Endothelial cell of umbilical vein (primary cell): ENCODE data around the gene UBE2D2. TPM values are rescaled to one million over a fixed set of nuclear protein-coding genes. Genes with fewer than 3 reads are reported as not detected.

Source experiments
- BruUV-seq: library from RNA; stranded (reverse); fragments of 400-500 nt; replicated peaks from 2 replicates; lab custom pipeline; 2021; lab: Mats Ljungman, UMichigan
- CTCF ChIA-PET: fragments of 300-600, 350-600 bp; sonication (Branson Sonifier 250); formaldehyde crosslinking; loops from one replicate; lab custom pipeline; 2021; ENCODE audit warnings: antibody characterized with exemption, inconsistent platforms; lab: Charles Lee
- POLR2A ChIA-PET: fragments of 300-600, 350-600 bp; sonication (Branson Sonifier 250); formaldehyde crosslinking; loops from one replicate; lab custom pipeline; 2021; ENCODE audit warnings: antibody characterized with exemption, inconsistent platforms; lab: Charles Lee
- DNase-seq: peaks from one replicate; pipeline ENCODE4 v3.0.0-alpha.2; 2011; ENCODE audit warnings: low read depth, low spot score
- FAIRE-seq: peaks from 2 replicates; lab custom pipeline; 2011; peaks lifted over from hg19 to GRCh38; lab: Jason Lieb, UNC
- H2AFZ ChIP-seq: 2 replicates; pipeline ENCODE4 v1.6.0; 2012; ENCODE audit warnings: low read depth, low read length, control low read depth, inconsistent platforms
- H3K27ac ChIP-seq: 2 replicates; pipeline ENCODE4 v1.5.1; 2011; ENCODE audit warnings: low read depth, mild to moderate bottlenecking, control low read depth, low read length, moderate library complexity; ENCODE audit not compliant: insufficient read depth
- H3K27me3 ChIP-seq, 2 experiments: 2 replicates each; pipeline versions ENCODE4 v1.6.0 to v1.6.1; 2011; ENCODE audit warnings: low read length in 2 of 2, mixed read lengths in 1 of 2; ENCODE audit not compliant: control insufficient read depth in 2 of 2, insufficient read depth in 2 of 2
- H3K36me3 ChIP-seq, 2 experiments: 2 replicates in 1 of 2; 3 replicates in 1 of 2; pipeline ENCODE4 v1.5.1; 2011; ENCODE audit warnings: low read length in 2 of 2, mild to moderate bottlenecking in 1 of 2, moderate library complexity in 1 of 2; ENCODE audit not compliant: control insufficient read depth in 2 of 2, insufficient read depth in 2 of 2; ENCODE audit errors: extremely low read depth in 1 of 2
- H3K4me1 ChIP-seq: 3 replicates; pipeline ENCODE4 v1.5.1; 2011; ENCODE audit warnings: mild to moderate bottlenecking, low read length; ENCODE audit not compliant: control insufficient read depth, insufficient read depth; ENCODE audit errors: extremely low read depth
- H3K4me2 ChIP-seq: 2 replicates; pipeline ENCODE4 v1.6.1; 2011; ENCODE audit warnings: low read length, control low read depth, mixed read lengths; ENCODE audit not compliant: insufficient read depth
- H3K4me3 ChIP-seq, 3 experiments: fragments of 200-600 bp in 1 of 3; sonication (generic), shearing (Covaris generic) in 1 of 3; replicated peaks in 1 of 3; 2 replicates each; pipeline ENCODE4 v1.5.1; 2011 to 2016; ENCODE audit warnings: control low read depth in 3 of 3, low read length in 3 of 3, mild to moderate bottlenecking in 2 of 3, inconsistent platforms in 1 of 3, low read depth in 1 of 3, moderate library complexity in 1 of 3; ENCODE audit not compliant: insufficient read depth in 1 of 3
- H3K79me2 ChIP-seq: 2 replicates; pipeline ENCODE4 v1.6.0; 2012; ENCODE audit warnings: low read length, inconsistent platforms; ENCODE audit not compliant: control insufficient read depth, insufficient read depth
- H3K9ac ChIP-seq: replicated peaks from 2 replicates; pipeline ENCODE3; 2011; ENCODE audit warnings: low read length, control low read depth; ENCODE audit not compliant: insufficient read depth; ENCODE audit errors: extremely low read depth
- H3K9me1 ChIP-seq: replicated peaks from 3 replicates; pipeline ENCODE4 v1.6.0; 2011; ENCODE audit warnings: mild to moderate bottlenecking, low read length; ENCODE audit not compliant: control insufficient read depth, insufficient read depth; ENCODE audit errors: extremely low read depth
- H3K9me3 ChIP-seq: replicated peaks from 2 replicates; pipeline ENCODE4 v1.5.1; 2012; ENCODE audit warnings: low read length, inconsistent platforms; ENCODE audit not compliant: control insufficient read depth, insufficient read depth
- H4K20me1 ChIP-seq: replicated peaks from 2 replicates; pipeline ENCODE3; 2011; ENCODE audit warnings: mild to moderate bottlenecking, low read length; ENCODE audit not compliant: control insufficient read depth, insufficient read depth; ENCODE audit errors: extremely low read depth
- EZH2 ChIP-seq: IDR thresholded peaks from 2 replicates; pipeline ENCODE4 v1.6.1; 2012; ENCODE audit warnings: borderline replicate concordance, low read depth, mild to moderate bottlenecking, moderate library complexity, low read length, inconsistent platforms; ENCODE audit not compliant: severe bottlenecking
- FOS ChIP-seq: IDR thresholded peaks from 2 replicates; pipeline ENCODE4 v1.6.1; 2011; ENCODE audit warnings: mild to moderate bottlenecking, low read length, moderate library complexity, borderline replicate concordance; ENCODE audit not compliant: insufficient read depth
- GATA2 ChIP-seq: IDR thresholded peaks from 2 replicates; pipeline ENCODE4 v1.7.0; 2011; ENCODE audit warnings: low read depth, mild to moderate bottlenecking, moderate library complexity, mixed read lengths, low read length; ENCODE audit not compliant: insufficient read length, insufficient read depth
- JUN ChIP-seq: IDR thresholded peaks from 2 replicates; pipeline ENCODE4 v1.6.1; 2011; ENCODE audit warnings: borderline replicate concordance, low read depth; ENCODE audit not compliant: insufficient read length, insufficient read depth
- MYC ChIP-seq: IDR thresholded peaks from one replicate; pipeline ENCODE4 v1.6.1; 2011; ENCODE audit warnings: mild to moderate bottlenecking, low read depth, low read length
- POLR2A ChIP-seq: IDR thresholded peaks from 2 replicates; pipeline ENCODE4 v1.6.1; 2012; ENCODE audit warnings: low read depth, mild to moderate bottlenecking, control low read depth, low read length
- POLR2AphosphoS5 ChIP-seq: IDR thresholded peaks from 2 replicates; pipeline ENCODE4 v1.6.1; 2012; ENCODE audit warnings: low read depth, mild to moderate bottlenecking, control low read depth, low read length, moderate library complexity; ENCODE audit not compliant: insufficient read depth
- dilution Hi-C: fragments of 300-500 bp; cut with MboI; formaldehyde crosslinking; loops from one replicate; pipeline ENCODE4 v1.15.0; 2019; ENCODE audit warnings: low sequenced_read_pairs; ENCODE audit not compliant: extremely low pct_ligation_motif_present
- intact Hi-C: fragments of 100-400 bp; cut with micrococcal nuclease; formaldehyde crosslinking; loops from one replicate; pipeline ENCODE4 v1.10.0; 2022
- polyA plus RNA-seq, 4 experiments: library from polyadenylated mRNA; depleted of rRNA in 3 of 4; stranded (reverse) in 3 of 4; unstranded in 1 of 4; fragments of >200 nt; gene quantifications; 2 replicates each; pipeline versions ENCODE4 v1.2.1 to v1.2.3, GENCODE V29; 2011 to 2012; ENCODE audit warnings: missing spikeins in 1 of 4
- total RNA-seq: library from RNA; stranded (reverse); gene quantifications from 2 replicates; pipeline ENCODE4 v1.2.3, GENCODE V29; 2021
- TF ChIP-seq, protein P1 (sequence below): IDR thresholded peaks from 2 replicates; pipeline ENCODE4 v1.6.1; 2011; ENCODE audit not compliant: insufficient read depth, insufficient read length
- TF ChIP-seq, protein P2 (sequence below), 2 donors: IDR thresholded peaks; 1 replicate in 1 of 2; 2 replicates in 1 of 2; pipeline ENCODE4 v1.5.1; 2011; ENCODE audit warnings: low read length in 2 of 2, mild to moderate bottlenecking in 2 of 2, moderate library complexity in 2 of 2, control low read depth in 1 of 2, inconsistent platforms in 1 of 2, low read depth in 1 of 2; ENCODE audit not compliant: insufficient read depth in 1 of 2; ENCODE audit errors: extremely low read depth in 1 of 2

UBE2D2 gene
- total and polyA plus RNA-seq, 2 donors (not counting 3 experiments of a cell fraction or from before 2014, with no cell fraction given): 45.0 to 156 TPM

DNA sequence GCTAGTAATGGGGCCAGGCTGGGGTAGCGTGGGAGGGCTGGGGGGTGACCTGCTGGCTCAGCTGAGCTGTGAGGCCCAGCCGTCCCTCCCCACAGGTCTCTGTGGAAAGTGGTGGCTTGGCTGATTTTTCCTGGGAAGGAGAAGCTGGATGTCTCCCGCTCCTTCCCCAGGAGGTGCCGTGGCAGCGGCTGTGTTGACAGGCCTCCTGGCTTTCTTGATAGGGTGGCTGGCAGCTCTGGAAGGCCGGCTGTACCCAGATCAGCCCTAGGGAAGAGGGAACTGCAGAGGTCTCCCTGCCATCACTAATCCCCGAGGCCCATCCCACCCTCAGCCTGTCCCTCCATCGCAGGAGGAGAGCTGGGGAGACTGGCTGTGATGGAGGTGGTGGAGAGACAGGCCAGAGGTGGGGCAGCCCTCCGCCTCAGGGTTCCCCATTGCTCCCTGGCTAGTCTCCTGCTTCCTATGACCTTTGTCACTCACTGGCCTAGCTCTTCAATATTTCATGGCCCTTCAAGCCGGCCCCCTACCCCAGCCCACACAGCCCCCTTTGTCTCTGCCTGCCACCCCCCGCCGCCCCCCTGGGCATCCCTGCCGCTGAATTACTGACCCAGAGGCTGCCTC is 93.8 kb downstream of the UBE2D2 start:
- Histone ChIP-seq H3K4me1 (peaks cover 36% of the 10 kb centered on the region), H3K4me3 (no peak overlapping the region), H3K9me1 (no peaks in the 10 kb centered on the region), H3K36me3 (no peaks in the 10 kb centered on the region), H3K27me3 (peaks cover under 1 to 10% of the 10 kb centered on the region in 2 experiments), H3K9me3 (no peaks in the 10 kb centered on the region), H3K4me2 (no peak overlapping the region), H2AFZ (no peak overlapping the region), H3K27ac (no peak overlapping the region), H4K20me1 (no peaks in the 10 kb centered on the region), H3K9ac (no peak overlapping the region), H3K79me2 (no peaks in the 10 kb centered on the region)
- ChIA-PET POLR2A (no interaction called here), CTCF (interaction anchor here (0.8 to 8.6 kb wide), 4 partner anchors 12 to 56 kb away, joined by 3 to 161 read pairs (median 4); no protein-coding TSS in a partner anchor)
- DNase-seq (no peak), FAIRE-seq (no peak)
- BruUV-seq: no TSS peak
- dilution Hi-C loops: no loop called here
- TF ChIP-seq FOS (no peak), POLR2A (no peak), JUN (no peak), MYC (no peak), POLR2AphosphoS5 (no peak), GATA2 (no peak), EZH2 (no peak)
- TF ChIP-seq, protein P1, sequence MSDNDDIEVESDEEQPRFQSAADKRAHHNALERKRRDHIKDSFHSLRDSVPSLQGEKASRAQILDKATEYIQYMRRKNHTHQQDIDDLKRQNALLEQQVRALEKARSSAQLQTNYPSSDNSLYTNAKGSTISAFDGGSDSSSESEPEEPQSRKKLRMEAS: no peak
- TF ChIP-seq, protein P2, sequence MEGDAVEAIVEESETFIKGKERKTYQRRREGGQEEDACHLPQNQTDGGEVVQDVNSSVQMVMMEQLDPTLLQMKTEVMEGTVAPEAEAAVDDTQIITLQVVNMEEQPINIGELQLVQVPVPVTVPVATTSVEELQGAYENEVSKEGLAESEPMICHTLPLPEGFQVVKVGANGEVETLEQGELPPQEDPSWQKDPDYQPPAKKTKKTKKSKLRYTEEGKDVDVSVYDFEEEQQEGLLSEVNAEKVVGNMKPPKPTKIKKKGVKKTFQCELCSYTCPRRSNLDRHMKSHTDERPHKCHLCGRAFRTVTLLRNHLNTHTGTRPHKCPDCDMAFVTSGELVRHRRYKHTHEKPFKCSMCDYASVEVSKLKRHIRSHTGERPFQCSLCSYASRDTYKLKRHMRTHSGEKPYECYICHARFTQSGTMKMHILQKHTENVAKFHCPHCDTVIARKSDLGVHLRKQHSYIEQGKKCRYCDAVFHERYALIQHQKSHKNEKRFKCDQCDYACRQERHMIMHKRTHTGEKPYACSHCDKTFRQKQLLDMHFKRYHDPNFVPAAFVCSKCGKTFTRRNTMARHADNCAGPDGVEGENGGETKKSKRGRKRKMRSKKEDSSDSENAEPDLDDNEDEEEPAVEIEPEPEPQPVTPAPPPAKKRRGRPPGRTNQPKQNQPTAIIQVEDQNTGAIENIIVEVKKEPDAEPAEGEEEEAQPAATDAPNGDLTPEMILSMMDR (IDR thresholded peaks at IDR 0.05; ENCODE audit: extremely low read depth in 1 of 2, insufficient read depth in 1 of 2, low read depth in 1 of 2, low read length in 2 of 2): no peak
- intact Hi-C loops: no loop called here
